ENCODE measurements around the gene CCDC91. TPM values are rescaled to one million over a fixed set of nuclear protein-coding genes. Genes with fewer than 3 reads are reported as not detected.

CCDC91 gene
- total and polyA plus RNA-seq, 4 experiments from 2014 or later: 56.9 to 88.4 (median 70.8) TPM

DNA sequence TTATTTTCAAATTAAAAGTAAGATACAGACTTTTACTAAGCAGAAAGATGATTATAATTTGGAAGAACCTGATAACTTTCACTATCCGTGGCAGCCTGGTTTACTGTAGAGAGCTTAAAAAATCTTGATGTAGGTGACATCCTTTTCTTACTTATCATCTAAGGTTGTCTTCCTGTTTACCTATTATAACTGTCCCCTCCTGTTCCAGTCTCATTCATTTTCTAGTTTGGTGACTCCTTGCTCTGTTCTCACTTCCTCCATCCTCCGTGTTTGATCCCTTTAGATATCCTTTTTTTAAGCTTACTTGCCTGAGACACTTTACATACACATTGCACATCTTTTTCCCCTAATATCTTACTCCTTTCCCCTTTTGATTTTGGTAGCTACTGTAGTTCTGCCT lies 27.5 kb downstream of the CCDC91 start:
- DNase-seq: peak in 1 of 5 donors; percentile 11
- no peaks in the 10 kb centered on the region for H3K36me3 ChIP-seq (ENCODE audit: insufficient read depth, low read length)
- Mint-ChIP-seq H3K4me1 (peaks cover 43 to 63% (median 54%) of the 10 kb centered on the region in 4 donors), H3K9me3 (peaks cover 0 to 5% (median 2%) of the 10 kb centered on the region in 8 donors), H3K36me3 (peaks cover 11 to 14% of the 10 kb centered on the region in 2 donors), H3K27ac (peak overlapping the region; percentile 8 to 84 (median 23)), H3K27me3 (no peaks in the 10 kb centered on the region), H3K4me3 (peak overlapping the region in 5 of 8 donors; percentile 17 to 83 (median 34))
- peaks cover 0 to 5% of the 10 kb centered on the region in 2 donors for H3K9me3 ChIP-seq (ENCODE audit: control insufficient read depth in 1 of 2, low read length in 2 of 2)
- no peaks in the 10 kb centered on the region for H3K27me3 ChIP-seq (ENCODE audit: insufficient read depth, low read length)
- CTCF ChIA-PET (ENCODE audit: partially characterized antibody): interaction anchor here (1.1 kb wide), 1 partner anchor 27 kb away, joined by 3 read pairs; no protein-coding TSS in a partner anchor
- H3K27ac ChIP-seq (ENCODE audit: low read depth, low read length): no peak overlapping the region
- intact Hi-C loops (cut with micrococcal nuclease): no loop called here
- POLR2A ChIA-PET (ENCODE audit: partially characterized antibody): interaction anchor here (2.8 kb wide), 1 partner anchor 27 kb away, joined by 17 read pairs; the partner anchor contains the start of gene CCDC91
- no peak overlapping the region for H3K4me3 ChIP-seq (ENCODE audit: low read length in 2 of 2)
- peaks cover 35% of the 10 kb centered on the region for H3K4me1 ChIP-seq (ENCODE audit: insufficient read depth, low read length)

GRCh38 chr12:28218875-28219274 lies 28.6 kb downstream of the CCDC91 start:
- H3K4me3 Mint-ChIP-seq: no peak overlapping the region
- intact Hi-C loops (cut with micrococcal nuclease): no loop called here
- peaks cover 48 to 64% (median 58%) of the 10 kb centered on the region in 4 donors for H3K4me1 Mint-ChIP-seq
- peaks cover 0 to 5% of the 10 kb centered on the region in 2 donors for H3K9me3 ChIP-seq (ENCODE audit: control insufficient read depth in 1 of 2, low read length in 2 of 2)
- peaks cover 46% of the 10 kb centered on the region for H3K4me1 ChIP-seq (ENCODE audit: insufficient read depth, low read length)
- no peaks in the 10 kb centered on the region for H3K36me3 ChIP-seq (ENCODE audit: insufficient read depth, low read length)
- H3K9me3 Mint-ChIP-seq: peaks cover 0 to 5% (median 2%) of the 10 kb centered on the region in 8 donors
- ChIA-PET CTCF (ENCODE audit: partially characterized antibody) (interaction anchor here (0.7 kb wide), 1 partner anchor 268 kb away, joined by 3 read pairs; no protein-coding TSS in a partner anchor), POLR2A (ENCODE audit: partially characterized antibody) (interaction anchor here (2.8 kb wide), 1 partner anchor 28 kb away, joined by 17 read pairs; the partner anchor contains the start of gene CCDC91)
- no peaks in the 10 kb centered on the region for H3K27me3 ChIP-seq (ENCODE audit: insufficient read depth, low read length)
- no peak for DNase-seq
- H3K27ac ChIP-seq (ENCODE audit: low read depth, low read length): no peak overlapping the region
- H3K27me3 Mint-ChIP-seq: no peaks in the 10 kb centered on the region
- H3K4me3 ChIP-seq (ENCODE audit: low read length in 2 of 2): no peak overlapping the region
- H3K36me3 Mint-ChIP-seq: peaks cover 4 to 6% of the 10 kb centered on the region in 2 donors
- peak overlapping the region in 1 of 7 donors; percentile 30 for H3K27ac Mint-ChIP-seq

DNA sequence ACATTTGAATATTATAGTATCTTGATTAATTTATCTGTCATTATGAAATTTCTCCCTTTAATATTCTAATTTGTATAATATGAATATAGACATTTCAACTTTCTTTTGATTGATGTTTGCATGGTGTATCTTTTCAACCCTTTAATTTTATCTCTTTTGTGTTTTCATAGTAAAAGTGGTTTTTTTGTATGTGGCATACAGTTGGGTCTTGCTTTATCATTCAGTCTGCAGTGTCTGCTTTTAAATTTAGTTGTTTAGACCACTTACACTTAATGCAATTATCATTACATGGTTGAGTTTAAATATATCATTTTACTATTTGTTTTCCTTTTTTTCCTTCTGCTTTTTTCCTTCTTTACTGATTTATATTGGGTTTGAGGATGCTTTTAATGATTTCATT lies 29.6 kb downstream of the CCDC91 start:
- no peaks in the 10 kb centered on the region for H3K36me3 ChIP-seq (ENCODE audit: insufficient read depth, low read length)
- ChIA-PET POLR2A (ENCODE audit: partially characterized antibody) (no interaction called here), CTCF (ENCODE audit: partially characterized antibody) (no interaction called here)
- H3K27ac ChIP-seq (ENCODE audit: low read depth, low read length): no peak overlapping the region
- H3K9me3 ChIP-seq (ENCODE audit: control insufficient read depth in 1 of 2, low read length in 2 of 2): peaks cover 0 to 5% of the 10 kb centered on the region in 2 donors
- no peak for DNase-seq
- intact Hi-C loops (cut with micrococcal nuclease): no loop called here
- Mint-ChIP-seq H3K27me3 (no peaks in the 10 kb centered on the region), H3K36me3 (peaks cover 0 to 2% of the 10 kb centered on the region in 2 donors), H3K4me3 (no peak overlapping the region), H3K4me1 (peaks cover 49 to 69% (median 58%) of the 10 kb centered on the region in 4 donors), H3K27ac (no peak overlapping the region), H3K9me3 (peaks cover 0 to 5% (median 2%) of the 10 kb centered on the region in 8 donors)
- H3K27me3 ChIP-seq (ENCODE audit: insufficient read depth, low read length): no peaks in the 10 kb centered on the region
- peaks cover 53% of the 10 kb centered on the region for H3K4me1 ChIP-seq (ENCODE audit: insufficient read depth, low read length)
- H3K4me3 ChIP-seq (ENCODE audit: low read length in 2 of 2): no peak overlapping the region

DNA sequence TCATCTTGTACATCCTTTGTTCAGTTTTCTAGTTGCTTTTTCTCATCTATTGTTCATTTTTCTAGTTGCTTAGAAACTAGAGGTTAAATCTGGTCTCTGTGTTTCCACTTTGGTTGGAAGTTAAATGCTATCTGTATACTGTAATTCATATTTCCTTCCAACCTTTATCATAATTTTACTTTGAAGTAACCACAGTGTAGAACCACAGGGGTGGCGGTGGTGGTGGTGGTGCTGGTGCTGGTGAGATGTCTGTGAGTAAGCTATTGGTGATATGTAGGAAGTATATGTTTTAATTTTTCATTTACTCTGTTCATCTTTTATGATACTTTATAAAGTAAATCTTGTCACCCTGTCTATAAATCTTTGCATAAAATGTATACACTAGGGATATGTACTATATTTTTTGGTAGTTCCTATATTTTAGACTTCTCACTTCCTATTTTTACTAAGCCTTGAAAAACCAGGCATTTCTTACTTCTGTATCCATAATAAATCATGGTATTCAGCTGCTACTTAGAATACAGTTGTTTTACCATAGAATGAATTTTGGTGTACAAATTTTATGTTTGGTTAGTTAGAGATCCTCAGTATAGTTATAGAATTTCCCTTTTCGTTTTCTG lies 31.9 kb downstream of the CCDC91 start:
- Mint-ChIP-seq H3K27ac (peak overlapping the region; percentile 53 to 90 (median 79)), H3K36me3 (peaks cover 13 to 17% of the 10 kb centered on the region in 2 donors), H3K4me1 (peaks cover 41 to 66% (median 55%) of the 10 kb centered on the region in 4 donors), H3K4me3 (peak overlapping the region in 7 of 8 donors; percentile 39 to 86 (median 74)), H3K27me3 (no peaks in the 10 kb centered on the region), H3K9me3 (peaks cover 0 to 10% (median 4%) of the 10 kb centered on the region in 8 donors)
- no peaks in the 10 kb centered on the region for H3K27me3 ChIP-seq (ENCODE audit: insufficient read depth, low read length)
- peaks cover 47% of the 10 kb centered on the region for H3K4me1 ChIP-seq (ENCODE audit: insufficient read depth, low read length)
- no peaks in the 10 kb centered on the region for H3K36me3 ChIP-seq (ENCODE audit: insufficient read depth, low read length)
- POLR2A ChIA-PET (ENCODE audit: partially characterized antibody): interaction anchor here (4.5 kb wide), 1 partner anchor 31 kb away, joined by 27 read pairs; the partner anchor contains the start of gene CCDC91
- intact Hi-C loops (cut with micrococcal nuclease): loop anchor here (2.0 kb wide), 2 partner anchors 29 to 31 kb away; partner anchors contain the start of gene CCDC91
- H3K4me3 ChIP-seq (ENCODE audit: low read length in 2 of 2): no peak overlapping the region
- H3K9me3 ChIP-seq (ENCODE audit: control insufficient read depth in 1 of 2, low read length in 2 of 2): peaks cover 0 to 5% of the 10 kb centered on the region in 2 donors
- DNase-seq: peak; percentile 51 to 73 (median 59)
- no peak overlapping the region for H3K27ac ChIP-seq (ENCODE audit: low read depth, low read length)
- CTCF ChIA-PET (ENCODE audit: partially characterized antibody): interaction anchor here (2.1 kb wide), 1 partner anchor 31 kb away, joined by 6 read pairs; no protein-coding TSS in a partner anchor

- H3K4me3 Mint-ChIP-seq: peak overlapping the region; percentile 26 to 86 (median 78)
- peak in 4 of 5 donors; percentile 19 to 31 (median 24) for DNase-seq
- peaks cover 38% of the 10 kb centered on the region for H3K4me1 ChIP-seq (ENCODE audit: insufficient read depth, low read length)
- CTCF ChIA-PET (ENCODE audit: partially characterized antibody): interaction anchor here (2.1 kb wide), 1 partner anchor 32 kb away, joined by 6 read pairs; no protein-coding TSS in a partner anchor
- POLR2A ChIA-PET (ENCODE audit: partially characterized antibody): interaction anchor here (4.5 kb wide), 1 partner anchor 32 kb away, joined by 27 read pairs; the partner anchor contains the start of gene CCDC91
- H3K27me3 Mint-ChIP-seq: no peaks in the 10 kb centered on the region
- intact Hi-C loops (cut with micrococcal nuclease): loop anchor here (2.0 kb wide), 2 partner anchors 28 to 32 kb away; partner anchors contain the start of gene CCDC91
- peaks cover 0 to 10% (median 4%) of the 10 kb centered on the region in 8 donors for H3K9me3 Mint-ChIP-seq
- H3K36me3 Mint-ChIP-seq: peaks cover 17 to 25% of the 10 kb centered on the region in 2 donors
- H3K9me3 ChIP-seq (ENCODE audit: control insufficient read depth in 1 of 2, low read length in 2 of 2): peaks cover 0 to 5% of the 10 kb centered on the region in 2 donors
- H3K27ac ChIP-seq (ENCODE audit: low read depth, low read length): no peak overlapping the region
- peaks cover 37 to 63% (median 53%) of the 10 kb centered on the region in 4 donors for H3K4me1 Mint-ChIP-seq
- no peaks in the 10 kb centered on the region for H3K36me3 ChIP-seq (ENCODE audit: insufficient read depth, low read length)
- no peaks in the 10 kb centered on the region for H3K27me3 ChIP-seq (ENCODE audit: insufficient read depth, low read length)
- H3K4me3 ChIP-seq (ENCODE audit: low read length in 2 of 2): no peak overlapping the region
- H3K27ac Mint-ChIP-seq: peak overlapping the region; percentile 54 to 77 (median 63)
These were observed 32.8 kb downstream of the CCDC91 start for GRCh38 chr12:28223025-28223554.

GRCh38 chr12:28223858-28224257 lies 33.6 kb downstream of the CCDC91 start:
- Histone ChIP-seq H3K4me3 (ENCODE audit: low read length in 2 of 2) (no peak overlapping the region), H3K27me3 (ENCODE audit: insufficient read depth, low read length) (no peaks in the 10 kb centered on the region), H3K9me3 (ENCODE audit: control insufficient read depth in 1 of 2, low read length in 2 of 2) (peaks cover 0 to 1% of the 10 kb centered on the region in 2 donors), H3K4me1 (ENCODE audit: insufficient read depth, low read length) (peaks cover 38% of the 10 kb centered on the region), H3K27ac (ENCODE audit: low read depth, low read length) (no peak overlapping the region), H3K36me3 (ENCODE audit: insufficient read depth, low read length) (no peaks in the 10 kb centered on the region)
- POLR2A ChIA-PET (ENCODE audit: partially characterized antibody): interaction anchor here (4.5 kb wide), 1 partner anchor 33 kb away, joined by 27 read pairs; the partner anchor contains the start of gene CCDC91
- Mint-ChIP-seq H3K9me3 (peaks cover 0 to 6% (median 1%) of the 10 kb centered on the region in 8 donors), H3K36me3 (peaks cover 17 to 28% of the 10 kb centered on the region in 2 donors), H3K27ac (peak overlapping the region in 2 of 7 donors; percentile 46 to 77), H3K4me3 (peak overlapping the region in 5 of 8 donors; percentile 35 to 86 (median 81)), H3K27me3 (no peaks in the 10 kb centered on the region), H3K4me1 (peaks cover 36 to 61% (median 52%) of the 10 kb centered on the region in 4 donors)
- intact Hi-C loops (cut with micrococcal nuclease): loop anchor here (2.0 kb wide), 2 partner anchors 27 to 33 kb away; partner anchors contain the start of gene CCDC91
- no peak for DNase-seq
- CTCF ChIA-PET (ENCODE audit: partially characterized antibody): no interaction called here
